ENCODE results near the gene KRT40. TPM values are rescaled to one million over a fixed set of nuclear protein-coding genes. Genes with fewer than 3 reads are reported as not detected.

Gene KRT40
- not detected in 2 replicates for total RNA-seq
- long read RNA-seq = 0 reads

GRCh38 chr17:40984226-40984625 lies at the start of gene KRT40:
Gene KRT40, minus strand, starts transcription at chr17:40984326. Its CDS starts 53 bp downstream, at chr17:40984273.
- Mint-ChIP-seq H3K27me3 (ENCODE audit: unreplicated experiment) (peaks cover 3% of the 10 kb centered on the region), H3K9me3 (ENCODE audit: unreplicated experiment) (no peaks in the 10 kb centered on the region), H3K4me1 (ENCODE audit: unreplicated experiment) (peaks cover 6% of the 10 kb centered on the region), H3K36me3 (ENCODE audit: unreplicated experiment) (no peaks in the 10 kb centered on the region), H3K27ac (ENCODE audit: unreplicated experiment) (no peak within 1 kb of the TSS), H3K4me3 (ENCODE audit: unreplicated experiment) (no peak within 1 kb of the TSS)
- no peak for DNase-seq (ENCODE audit: extremely low spot score, unreplicated experiment)
- TF ChIP-seq CTCF (IDR thresholded peaks at IDR 0.05) = no peak

GRCh38 chr17:41029633-41030245 lies 45.6 kb upstream of the KRT40 start, which contains the start of gene KRTAP1-4:
Gene KRTAP1-4, minus strand, starts transcription at chr17:41030195. Its CDS starts 117 bp downstream, at chr17:41030078.
- no peaks in the 10 kb centered on the region for H3K9me3 Mint-ChIP-seq (ENCODE audit: unreplicated experiment)
- no peak for TF ChIP-seq CTCF (IDR thresholded peaks at IDR 0.05)
- DNase-seq (ENCODE audit: extremely low spot score, unreplicated experiment) = no peak
- H3K27ac Mint-ChIP-seq (ENCODE audit: unreplicated experiment) = no peak within 1 kb of the TSS
- H3K4me3 Mint-ChIP-seq (ENCODE audit: unreplicated experiment) = no peak within 1 kb of the TSS
- peaks cover 5% of the 10 kb centered on the region for H3K4me1 Mint-ChIP-seq (ENCODE audit: unreplicated experiment)
- no peaks in the 10 kb centered on the region for H3K27me3 Mint-ChIP-seq (ENCODE audit: unreplicated experiment)
- no peaks in the 10 kb centered on the region for H3K36me3 Mint-ChIP-seq (ENCODE audit: unreplicated experiment)

DNA sequence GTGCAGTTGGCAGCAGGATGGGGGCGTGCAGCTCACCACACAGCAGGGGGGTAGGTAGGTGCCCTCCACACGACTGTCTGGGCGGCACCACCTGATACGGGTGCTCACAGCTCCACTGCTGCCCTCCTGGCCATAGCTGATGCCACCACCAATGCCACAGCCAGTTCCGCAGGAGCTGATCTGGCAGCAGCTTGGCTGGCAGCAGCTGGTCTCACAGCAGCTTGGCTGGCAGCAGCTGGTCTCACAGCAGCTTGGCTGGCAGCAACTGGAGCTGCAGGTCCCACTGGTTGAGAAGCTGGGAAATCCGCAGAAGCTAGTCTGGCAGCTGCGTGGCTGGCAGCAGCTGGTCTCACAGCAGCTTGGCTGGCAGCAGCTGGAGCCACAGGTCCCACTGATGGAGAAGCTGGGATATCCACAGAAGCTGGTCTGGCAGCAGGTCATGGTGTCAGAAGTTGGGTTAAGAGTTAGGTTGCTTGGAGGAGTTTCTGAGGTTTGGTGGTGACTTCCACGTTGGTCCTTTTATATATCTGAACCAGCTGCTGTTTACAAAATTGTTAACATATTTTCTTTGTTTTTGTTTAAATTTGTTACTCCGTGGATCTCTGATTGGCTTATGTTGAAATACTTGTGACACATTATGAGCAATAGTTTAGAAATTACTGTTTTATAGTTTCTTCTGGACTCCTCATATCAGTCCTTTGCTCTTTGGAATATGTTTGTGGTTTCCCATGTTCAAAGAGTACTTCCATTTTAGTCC lies 42.8 kb upstream of the KRT40 start, which contains the start of gene KRTAP1-5:
Gene KRTAP1-5, minus strand, starts transcription at position 494 of the 757 bp plus-strand sequence. Its CDS starts 53 bp downstream, at position 441.
- H3K27me3 Mint-ChIP-seq (ENCODE audit: unreplicated experiment) = no peaks in the 10 kb centered on the region
- H3K36me3 Mint-ChIP-seq (ENCODE audit: unreplicated experiment) = no peaks in the 10 kb centered on the region
- no peak for TF ChIP-seq CTCF (IDR thresholded peaks at IDR 0.05)
- no peak for DNase-seq (ENCODE audit: extremely low spot score, unreplicated experiment)
- H3K27ac Mint-ChIP-seq (ENCODE audit: unreplicated experiment) = no peak within 1 kb of the TSS
- peaks cover 5% of the 10 kb centered on the region for H3K4me1 Mint-ChIP-seq (ENCODE audit: unreplicated experiment)
- H3K9me3 Mint-ChIP-seq (ENCODE audit: unreplicated experiment) = no peaks in the 10 kb centered on the region
- H3K4me3 Mint-ChIP-seq (ENCODE audit: unreplicated experiment) = no peak within 1 kb of the TSS

- no peaks in the 10 kb centered on the region for H3K27me3 Mint-ChIP-seq (ENCODE audit: unreplicated experiment)
- no peak overlapping the region for H3K27ac Mint-ChIP-seq (ENCODE audit: unreplicated experiment)
- no peak for TF ChIP-seq CTCF (IDR thresholded peaks at IDR 0.05)
- peaks cover 8% of the 10 kb centered on the region for H3K4me1 Mint-ChIP-seq (ENCODE audit: unreplicated experiment)
- no peak for DNase-seq (ENCODE audit: extremely low spot score, unreplicated experiment)
- H3K4me3 Mint-ChIP-seq (ENCODE audit: unreplicated experiment) = no peak overlapping the region
- peaks cover 6% of the 10 kb centered on the region for H3K9me3 Mint-ChIP-seq (ENCODE audit: unreplicated experiment)
- no peaks in the 10 kb centered on the region for H3K36me3 Mint-ChIP-seq (ENCODE audit: unreplicated experiment)
These were observed 40.6 kb upstream of the KRT40 start for GRCh38 chr17:41024697-41025096.

DNA sequence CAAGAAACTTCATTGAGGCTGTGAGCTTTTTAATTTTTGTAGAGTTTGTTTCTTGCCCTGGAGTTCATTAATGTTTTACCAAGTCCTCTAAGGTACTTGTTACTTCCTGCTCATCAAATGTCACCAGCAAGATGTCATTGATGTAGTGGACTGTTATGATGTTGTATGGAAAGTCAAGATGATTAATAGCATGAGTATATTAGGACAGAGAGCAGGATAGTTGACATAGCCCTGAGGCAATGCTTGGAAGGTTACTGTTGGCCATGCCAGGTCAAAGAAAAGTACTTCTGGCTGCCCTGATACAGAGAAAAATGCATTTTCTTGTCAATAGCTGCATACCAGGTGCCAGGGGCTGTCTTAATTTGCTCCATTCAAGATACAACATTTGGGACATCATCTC lies 36.2 kb upstream of the KRT40 start:
- Mint-ChIP-seq H3K4me3 (ENCODE audit: unreplicated experiment) (no peak overlapping the region), H3K9me3 (ENCODE audit: unreplicated experiment) (peaks cover 6% of the 10 kb centered on the region), H3K4me1 (ENCODE audit: unreplicated experiment) (peaks cover 3% of the 10 kb centered on the region), H3K27ac (ENCODE audit: unreplicated experiment) (no peak overlapping the region), H3K27me3 (ENCODE audit: unreplicated experiment) (no peaks in the 10 kb centered on the region), H3K36me3 (ENCODE audit: unreplicated experiment) (peaks cover 2% of the 10 kb centered on the region)
- DNase-seq (ENCODE audit: extremely low spot score, unreplicated experiment) = no peak
- TF ChIP-seq CTCF (IDR thresholded peaks at IDR 0.05) = no peak

Data from osteocyte (in vitro differentiated cells).